Heart left ventricle (tissue), 16 donors: ENCODE results near the gene SCN2B. TPM values are rescaled to one million over a fixed set of nuclear protein-coding genes. Genes with fewer than 3 reads are reported as not detected.

Experiments
- ATAC-seq, 4 donors: fragments of 200-7000 bp; cut with Tn5 transposase; one replicate each; pipeline ENCODE4 v1.9.1; 2020 to 2022; ENCODE audit warnings: moderate library complexity in 4 of 4, mild to moderate bottlenecking in 3 of 4, moderate number of reproducible peaks in 1 of 4
- DNase-seq, 5 donors: peaks; one replicate each; pipeline ENCODE4 v3.0.0-alpha.2; 2020
- H3K27ac ChIP-seq, 12 donors: fragments of 200-600 bp; sonication (generic) in 4 of 12; one replicate each; pipeline versions ENCODE4 v1.5.0 to v1.8.0; 2016 to 2022; ENCODE audit warnings: mild to moderate bottlenecking in 2 of 12
- H3K27me3 ChIP-seq, 9 donors: fragments of 200-600 bp; sonication (generic) in 2 of 9; one replicate each; pipeline versions ENCODE4 v1.5.1 to v1.8.0; 2016 to 2022; ENCODE audit warnings: mild to moderate bottlenecking in 3 of 9
- H3K36me3 ChIP-seq, 9 donors: fragments of 200-600 bp; sonication (generic) in 2 of 9; one replicate each; pipeline versions ENCODE4 v1.5.0 to v1.8.0; 2018 to 2022; ENCODE audit warnings: mild to moderate bottlenecking in 2 of 9
- H3K4me1 ChIP-seq, 12 donors: fragments of 200-600 bp; sonication (generic) in 4 of 12; one replicate each; pipeline versions ENCODE4 v1.5.0 to v1.8.0; 2016 to 2022; ENCODE audit warnings: mild to moderate bottlenecking in 3 of 12
- H3K4me3 ChIP-seq, 12 donors: fragments of 200-600 bp; sonication (generic) in 4 of 12; one replicate each; pipeline versions ENCODE4 v1.5.0 to v1.8.0; 2017 to 2022; ENCODE audit warnings: mild to moderate bottlenecking in 9 of 12, moderate library complexity in 4 of 12
- H3K9me3 ChIP-seq, 12 donors: fragments of 200-600 bp; sonication (generic) in 4 of 12; one replicate each; pipeline versions ENCODE4 v1.5.0 to v1.8.0; 2016 to 2022; ENCODE audit warnings: mild to moderate bottlenecking in 1 of 12
- POLR2A ChIP-seq, 2 donors: fragments of 450-650 bp; IDR thresholded peaks; one replicate each; pipeline ENCODE4 v1.6.1; 2017; ENCODE audit warnings: antibody characterized with exemption in 2 of 2, mild to moderate bottlenecking in 2 of 2, moderate library complexity in 2 of 2
- WGBS, 4 donors: extraction: QIAGEN DNeasy Blood & Tissue Kit in 2 of 4; methylation state at CpG; one replicate each; pipeline versions ENCODE4 v1.1.5 to v1.1.7; 2013 to 2018; 5-methylcytosine and 5-hydroxymethylcytosine counted together
- intact Hi-C, 10 donors: fragments of 100-400 bp; cut with DNase I; formaldehyde crosslinking; loops; one replicate each; pipeline versions ENCODE4 v1.11.1 to v1.14.2; 2022
- polyA plus RNA-seq, 2 donors: library from polyadenylated mRNA; stranded (reverse); fragments of 200-250 nt; gene quantifications; one replicate each; pipeline ENCODE4 v1.2.3, GENCODE V29; 2013
- total RNA-seq, 9 donors: library from RNA; depleted of rRNA in 2 of 9; stranded (reverse); fragments of >200 nt in 2 of 9; fragmentation: NEBNext Ultra II Directional in 3 of 9; extraction: Animal tissue kit (Norgen Biotek cat#: 25700) in 3 of 9; gene quantifications; one replicate each; pipeline versions ENCODE4 v1.1.0 to v1.2.4, GENCODE V29; 2016 to 2023
- TF ChIP-seq, protein P1 (sequence below), 12 donors: fragments of 200-600 bp; sonication (generic) in 4 of 12; IDR thresholded peaks; one replicate each; pipeline versions ENCODE4 v1.5.0 to v1.8.0; 2018 to 2022; ENCODE audit warnings: antibody characterized with exemption in 12 of 12, mild to moderate bottlenecking in 5 of 12
- donor health status: ischemic (EF 13 %, LVEDD 7.1; RV severe dilation, severe dysfunction).
- donor health status: healthy with polysubstance abuse.
- donor health status: DM: no; HTN: yes; CAD: no.
- donor health status: DM: no; HTN: no; CAD: no.
- donor health status: ischemic (EF 25% LVEDD 6.9; RV normal size, moderate dysfunction).
- donor health status: ischemic (EF 25% LVEDD 5.7; RV mildly dilated, moderate dysfunction).
- donor health status: healthy.
- donor health status: DM: yes; HTN: yes; CAD: no.
- donor health status: ischemic (EF 35%, LVEDD 5.7; RV mildly dilated, moderate dysfunction).
- donor health status: nonischemic (EF 11% LVEDD 7.7; RV severe dilation, severe dysfunction).
- donor health status: DM: yes; HTN: yes; CAD: no.
- donor health status: PGD.
- donor health status: ischemic (EF 29% LVEDD 5.4; RV normal size, mild dysfunction).
- donor health status: nonischemic (EF 23%, LVEDD 6.1; RV moderate dilation, normal function).

The SCN2B gene
- total and polyA plus RNA-seq, 11 donors = 3.6 to 32.5 (median 11.8) TPM

DNA sequence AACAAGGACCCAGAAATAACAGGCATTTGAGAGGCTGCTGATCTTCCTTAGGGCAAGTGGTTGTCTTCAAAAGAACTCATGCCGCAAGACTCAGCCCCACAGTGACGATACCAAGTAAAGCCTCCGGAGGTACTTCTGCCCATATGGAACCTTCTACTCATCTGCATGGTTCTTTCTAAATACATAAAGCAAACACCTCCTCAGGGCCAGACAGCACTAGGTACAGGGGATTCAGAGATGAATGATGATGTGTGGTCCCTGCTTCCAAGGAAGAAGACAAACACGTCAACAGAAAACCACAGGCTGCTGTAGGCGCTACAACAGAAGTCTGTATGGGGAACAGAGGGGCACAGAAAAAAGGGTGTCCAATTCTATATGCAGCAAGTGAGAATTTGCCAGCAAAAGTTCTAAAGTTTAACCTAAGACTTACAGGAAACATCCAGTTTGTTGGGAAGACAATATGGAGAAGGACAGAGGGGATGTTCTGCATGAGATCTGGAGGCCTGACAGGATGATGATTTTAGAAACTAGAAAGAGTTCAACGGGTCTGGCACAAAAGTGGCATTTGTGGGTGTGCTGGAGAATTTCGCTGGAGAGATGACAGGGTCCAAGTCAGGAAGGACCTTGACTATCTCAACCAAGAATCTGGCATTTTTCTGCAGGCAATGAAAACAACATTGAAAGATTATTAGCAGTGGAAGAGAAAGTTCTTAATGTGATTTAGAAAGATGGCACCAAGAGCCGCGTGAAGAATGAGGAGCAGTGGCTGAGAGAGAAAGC is 24.7 kb upstream of the SCN2B start:
- Histone ChIP-seq H3K4me3 (no peak overlapping the region), H3K27ac (no peak overlapping the region), H3K9me3 (no peaks in the 10 kb centered on the region), H3K27me3 (no peaks in the 10 kb centered on the region), H3K4me1 (peaks cover 0 to 66% (median 8%) of the 10 kb centered on the region in 12 donors), H3K36me3 (peaks cover 0 to 42% (median 0%) of the 10 kb centered on the region in 9 donors)
- intact Hi-C loops = loop anchor here in 3 of 10 donors (5.0 kb wide), 2 partner anchors 151 to 286 kb away; no protein-coding TSS in a partner anchor
- ATAC-seq = no peak
- no peak for DNase-seq
- WGBS, 4 donors = 87 to 91% (median 91%) methylated on average over 9 of the region's 9 CpGs
- TF ChIP-seq, protein P1, sequence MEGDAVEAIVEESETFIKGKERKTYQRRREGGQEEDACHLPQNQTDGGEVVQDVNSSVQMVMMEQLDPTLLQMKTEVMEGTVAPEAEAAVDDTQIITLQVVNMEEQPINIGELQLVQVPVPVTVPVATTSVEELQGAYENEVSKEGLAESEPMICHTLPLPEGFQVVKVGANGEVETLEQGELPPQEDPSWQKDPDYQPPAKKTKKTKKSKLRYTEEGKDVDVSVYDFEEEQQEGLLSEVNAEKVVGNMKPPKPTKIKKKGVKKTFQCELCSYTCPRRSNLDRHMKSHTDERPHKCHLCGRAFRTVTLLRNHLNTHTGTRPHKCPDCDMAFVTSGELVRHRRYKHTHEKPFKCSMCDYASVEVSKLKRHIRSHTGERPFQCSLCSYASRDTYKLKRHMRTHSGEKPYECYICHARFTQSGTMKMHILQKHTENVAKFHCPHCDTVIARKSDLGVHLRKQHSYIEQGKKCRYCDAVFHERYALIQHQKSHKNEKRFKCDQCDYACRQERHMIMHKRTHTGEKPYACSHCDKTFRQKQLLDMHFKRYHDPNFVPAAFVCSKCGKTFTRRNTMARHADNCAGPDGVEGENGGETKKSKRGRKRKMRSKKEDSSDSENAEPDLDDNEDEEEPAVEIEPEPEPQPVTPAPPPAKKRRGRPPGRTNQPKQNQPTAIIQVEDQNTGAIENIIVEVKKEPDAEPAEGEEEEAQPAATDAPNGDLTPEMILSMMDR (IDR thresholded peaks at IDR 0.05) = no peak
- TF ChIP-seq POLR2A (IDR thresholded peaks at IDR 0.05) = no peak

DNA sequence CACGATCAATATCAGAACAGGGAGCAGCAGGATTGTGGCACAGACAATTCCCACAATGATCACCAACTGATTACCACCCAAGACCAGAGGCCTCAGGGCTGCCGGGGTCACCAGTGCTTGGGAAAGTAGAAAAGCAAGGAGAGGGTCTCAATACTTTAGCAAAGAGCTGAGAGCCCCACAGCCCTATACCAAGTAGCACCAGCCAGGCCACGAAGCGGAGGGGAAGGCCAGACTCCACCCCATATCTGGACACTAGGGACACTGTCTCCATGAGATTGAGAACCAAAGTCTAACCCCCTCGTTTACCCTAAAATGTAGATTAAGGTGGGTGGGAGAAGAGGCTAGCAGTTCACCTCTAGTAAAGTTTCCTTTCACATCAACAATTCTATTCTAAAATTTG is 24.1 kb upstream of the SCN2B start:
- TF ChIP-seq POLR2A (IDR thresholded peaks at IDR 0.05) = no peak
- TF ChIP-seq, protein P1 (IDR thresholded peaks at IDR 0.05) = no peak
- ATAC-seq (no peak), DNase-seq (no peak)
- Histone ChIP-seq H3K9me3 (no peaks in the 10 kb centered on the region), H3K27me3 (no peaks in the 10 kb centered on the region), H3K4me3 (no peak overlapping the region), H3K27ac (no peak overlapping the region), H3K4me1 (peaks cover 0 to 63% (median 10%) of the 10 kb centered on the region in 12 donors), H3K36me3 (peaks cover 0 to 41% (median 0%) of the 10 kb centered on the region in 9 donors)
- intact Hi-C loops = loop anchor here in 3 of 10 donors (5.0 kb wide), 2 partner anchors 152 to 287 kb away; no protein-coding TSS in a partner anchor
- 82 to 93% (median 90%) methylated on average over 5 of the region's 5 CpGs for WGBS, 4 donors

DNA sequence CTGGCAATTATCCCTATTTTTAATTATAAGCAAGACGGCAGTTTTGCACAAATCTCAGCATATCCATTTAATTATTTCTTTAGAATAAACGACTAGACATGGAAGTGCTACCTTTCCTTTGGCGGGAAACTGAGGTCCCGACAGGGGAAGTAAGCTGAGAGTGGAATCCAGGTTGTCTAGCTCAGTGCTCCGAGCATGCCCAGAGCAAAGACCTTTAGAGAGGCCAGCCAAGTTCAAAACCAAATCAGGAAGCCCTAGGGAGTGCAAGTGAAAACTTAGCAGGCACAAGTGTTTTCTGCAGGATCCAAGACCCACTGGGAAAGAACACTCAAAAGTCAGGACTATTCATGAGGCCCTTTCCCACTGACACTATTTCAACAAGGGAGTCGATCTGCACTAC is 22.7 kb upstream of the SCN2B start:
- peaks cover 0 to 63% (median 21%) of the 10 kb centered on the region in 12 donors for H3K4me1 ChIP-seq
- DNase-seq = no peak
- no peaks in the 10 kb centered on the region for H3K9me3 ChIP-seq
- H3K36me3 ChIP-seq = peaks cover 0 to 42% (median 0%) of the 10 kb centered on the region in 9 donors
- H3K4me3 ChIP-seq = no peak overlapping the region
- intact Hi-C loops = loop anchor here (1.0 to 10.0 kb wide), 12 partner anchors 43 to 296 kb away; partner anchors contain the start of genes MPZL3 (in 1 of the 10) and UBE4A (in 1 of the 10)
- 53 to 64% (median 60%) methylated on average over 6 of the region's 6 CpGs for WGBS, 4 donors
- TF ChIP-seq, protein P1 (IDR thresholded peaks at IDR 0.05) = no peak
- no peak for TF ChIP-seq POLR2A (IDR thresholded peaks at IDR 0.05)
- no peak for ATAC-seq
- peak overlapping the region in 7 of 12 donors; percentile 10 to 50 (median 27) for H3K27ac ChIP-seq
- no peaks in the 10 kb centered on the region for H3K27me3 ChIP-seq

DNA sequence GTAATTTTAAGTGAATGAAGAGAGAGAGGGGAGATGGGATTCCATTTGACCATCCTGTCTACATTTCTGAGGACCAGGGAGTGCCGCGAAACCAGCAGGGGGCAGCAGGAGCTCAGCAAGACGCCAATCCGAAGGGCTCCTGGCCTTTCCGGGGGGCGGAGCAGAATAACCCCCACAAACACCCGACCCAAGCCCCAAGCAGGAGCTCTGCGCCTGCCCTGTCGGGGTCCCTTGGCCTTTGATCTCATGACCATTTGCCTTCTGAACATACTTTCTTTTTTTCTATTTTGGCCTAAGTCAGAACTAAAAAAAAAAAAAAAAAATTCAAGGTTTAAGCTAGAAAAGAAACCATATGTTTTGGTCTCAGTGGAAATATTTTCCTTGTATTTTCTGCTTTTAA is 21.9 kb upstream of the SCN2B start:
- Histone ChIP-seq H3K9me3 (no peaks in the 10 kb centered on the region), H3K4me3 (peak overlapping the region in 5 of 12 donors; percentile 22 to 42 (median 28)), H3K4me1 (peaks cover 0 to 57% (median 25%) of the 10 kb centered on the region in 12 donors), H3K27ac (peak overlapping the region in 8 of 12 donors; percentile 10 to 50 (median 33)), H3K36me3 (peaks cover 0 to 42% (median 0%) of the 10 kb centered on the region in 9 donors), H3K27me3 (no peaks in the 10 kb centered on the region)
- intact Hi-C loops = loop anchor here (1.0 to 10.0 kb wide), 12 partner anchors 44 to 296 kb away; partner anchors contain the start of genes MPZL3 (in 1 of the 10) and UBE4A (in 1 of the 10)
- TF ChIP-seq, protein P1 (IDR thresholded peaks at IDR 0.05) = peak; percentile 84 to 93 (median 90)
- no peak for TF ChIP-seq POLR2A (IDR thresholded peaks at IDR 0.05)
- WGBS, 4 donors = 1 to 3% (median 2%) methylated on average over 9 of the region's 9 CpGs
- ATAC-seq = peak; percentile 33 to 64 (median 55)
- DNase-seq = peak; percentile 80 to 91 (median 83)
